ENCODE data around the gene MFSD6.
A peak's percentile ranks its signal among the peaks of the same experiment; 100 is the strongest.
"Not testable (repeated sequence)": the region's sequence is repeated elsewhere in the genome, so short reads cannot be mapped to it uniquely, and the experiment has no call there.

The MFSD6 gene

GRCh38 chr2:190466819-190467446 lies 58.8 kb downstream of the MFSD6 start:
- no peak for DNase-seq (ENCODE audit: low spot score)

- no peak for DNase-seq (ENCODE audit: low spot score)
These were observed 59.5 kb downstream of the MFSD6 start for GRCh38 chr2:190467575-190468083.

- DNase-seq (ENCODE audit: low spot score): not testable (repeated sequence)
These were observed 60.2 kb downstream of the MFSD6 start for GRCh38 chr2:190468354-190468753.

- no peak for DNase-seq (ENCODE audit: low spot score)
These were observed 60.8 kb downstream of the MFSD6 start for GRCh38 chr2:190468814-190469569.

- DNase-seq (ENCODE audit: low spot score): peak; percentile 18
These were observed 61.6 kb downstream of the MFSD6 start for GRCh38 chr2:190469771-190470170.

- DNase-seq (ENCODE audit: low spot score): no peak
These were observed 62.2 kb downstream of the MFSD6 start for GRCh38 chr2:190470256-190470826.

- DNase-seq (ENCODE audit: low spot score): no peak
These were observed 69.7 kb downstream of the MFSD6 start for GRCh38 chr2:190477661-190478454.

GRCh38 chr2:190478572-190479195 lies 70.5 kb downstream of the MFSD6 start:
- no peak for DNase-seq (ENCODE audit: low spot score)

- DNase-seq (ENCODE audit: low spot score): no peak
These were observed 73.2 kb downstream of the MFSD6 start for GRCh38 chr2:190481339-190481738.

GRCh38 chr2:190482451-190482850 lies 74.3 kb downstream of the MFSD6 start:
- no peak for DNase-seq (ENCODE audit: low spot score)

- DNase-seq (ENCODE audit: low spot score): no peak
These were observed 78.0 kb downstream of the MFSD6 start for GRCh38 chr2:190486037-190486623.

- no peak for DNase-seq (ENCODE audit: low spot score)
These were observed 80.5 kb downstream of the MFSD6 start for GRCh38 chr2:190488516-190489233.

GRCh38 chr2:190489475-190489874 lies 81.3 kb downstream of the MFSD6 start:
- no peak for DNase-seq (ENCODE audit: low spot score)

GRCh38 chr2:190490502-190490901 lies 82.3 kb downstream of the MFSD6 start:
- no peak for DNase-seq (ENCODE audit: low spot score)

- no peak for DNase-seq (ENCODE audit: low spot score)
These were observed 84.9 kb downstream of the MFSD6 start for GRCh38 chr2:190493095-190493494.

GRCh38 chr2:190494600-190495227 lies 86.6 kb downstream of the MFSD6 start:
- not testable (repeated sequence) for DNase-seq (ENCODE audit: low spot score)

GRCh38 chr2:190497428-190497827 lies 89.3 kb downstream of the MFSD6 start:
- DNase-seq (ENCODE audit: low spot score): no peak

- DNase-seq (ENCODE audit: low spot score): no peak
These were observed 91.1 kb downstream of the MFSD6 start for GRCh38 chr2:190499273-190499672.

GRCh38 chr2:190500054-190500502 lies 91.9 kb downstream of the MFSD6 start:
- no peak for DNase-seq (ENCODE audit: low spot score)

GRCh38 chr2:190501231-190501630 lies 93.1 kb downstream of the MFSD6 start:
- DNase-seq (ENCODE audit: low spot score): no peak

Data from CD4-positive, alpha-beta T cell treated with Interleukin-2 at 100 ng/mL for 4 hours (primary cell).